K562 (cell line): ENCODE results near the gene LPCAT1. TPM values are rescaled to one million over a fixed set of nuclear protein-coding genes. Genes with fewer than 3 reads are reported as not detected.
A peak's percentile ranks its signal among the peaks of the same experiment; 100 is the strongest.

Experiments used
- CEBPB ChIP-seq: fragments of 450-650 bp; IDR thresholded peaks from 2 replicates; pipeline ENCODE4 v1.6.1; 2016; ENCODE audit warnings: missing genetic modification characterization, missing compliant biosample characterization
- DIDO1 ChIP-seq: fragments of 450-650 bp; IDR thresholded peaks from 2 replicates; pipeline ENCODE4 v1.6.1; 2016; ENCODE audit warnings: low read depth, missing biosample characterization, missing genetic modification characterization
- ELK3 ChIP-seq: fragments of 450-650 bp; formaldehyde crosslinking; IDR thresholded peaks from 2 replicates; pipeline ENCODE4 v1.4.0; 2020; ENCODE audit warnings: mild to moderate bottlenecking
- ETV5 ChIP-seq: sonication (generic); formaldehyde crosslinking; IDR thresholded peaks from 2 replicates; pipeline ENCODE4 v1.4.0; 2020; ENCODE audit warnings: low read depth, mild to moderate bottlenecking, missing genetic modification reagents
- GATAD2A ChIP-seq: fragments of 450-650 bp; IDR thresholded peaks from 2 replicates; pipeline ENCODE4 v1.6.1; 2017
- GTF2F1 ChIP-seq: IDR thresholded peaks from 2 replicates; pipeline ENCODE4 v1.6.1; 2011; ENCODE audit warnings: low read depth, low read length, improper control_type of control experiment
- MAZ ChIP-seq, 2 experiments: fragments of 450-650 bp in 1 of 2; sonication (generic) in 1 of 2; formaldehyde crosslinking; IDR thresholded peaks in 1 of 2; conservative IDR thresholded peaks in 1 of 2; 2 replicates each; pipeline versions ENCODE4 v1.4.0 to v1.5.0; 2020; ENCODE audit warnings: mild to moderate bottlenecking in 1 of 2, missing genetic modification reagents in 1 of 2
- MITF ChIP-seq: IDR thresholded peaks from 2 replicates; pipeline ENCODE4 v1.6.1; 2014; ENCODE audit warnings: antibody characterized with exemption
- SNIP1 ChIP-seq: fragments of 450-650 bp; IDR thresholded peaks from 2 replicates; pipeline ENCODE4 v1.7.1; 2017; ENCODE audit warnings: low read depth, mild to moderate bottlenecking
- TBP ChIP-seq: optimal IDR thresholded peaks from 2 replicates; pipeline ENCODE3; 2011; ENCODE audit warnings: low read depth, low read length, improper control_type of control experiment
- ZNF311 ChIP-seq: fragments of 250-450 bp; sonication (Bioruptor Pico); IDR thresholded peaks from 2 replicates; pipeline ENCODE4 v1.4.0; 2020; ENCODE audit warnings: mild to moderate bottlenecking, moderate library complexity
- polyA plus RNA-seq, 8 experiments: library from polyadenylated mRNA; depleted of rRNA in 4 of 8; stranded (reverse) in 5 of 8; unstranded in 3 of 8; fragments of >200 nt; fragmentation: Nextera tagmentation in 2 of 8; fragmentation: Illumina TruSeq in 1 of 8; extraction: Ambion mirVana in 2 of 8; extraction: Trizol in 1 of 8; gene quantifications; 2 replicates each; pipeline versions ENCODE4 v1.2.1 to v1.2.3, GENCODE V29; 2011 to 2014; ENCODE audit warnings: inconsistent platforms in 1 of 8, missing spikeins in 1 of 8
- total RNA-seq, 7 experiments: library from RNA; depleted of rRNA in 6 of 7; stranded (reverse); fragments of >200 nt in 6 of 7; fragmentation: Illumina TruSeq in 2 of 7; extraction: Trizol in 2 of 7; gene quantifications; 2 replicates each; pipeline versions ENCODE4 v1.2.1 to v1.2.3, GENCODE V29; 2011 to 2021; ENCODE audit warnings: low replicate concordance in 1 of 7
- TF ChIP-seq, protein P1 (sequence below): fragments of 150-350 bp; conservative IDR thresholded peaks from 2 replicates; pipeline ENCODE4 v1.6.1; 2014; ENCODE audit warnings: low read length
- TF ChIP-seq, protein P2 (sequence below): sonication (generic); formaldehyde crosslinking; IDR thresholded peaks from 2 replicates; pipeline ENCODE4 v1.8.0; 2022; ENCODE audit warnings: mild to moderate bottlenecking, missing genetic modification reagents

LPCAT1 gene
- total and polyA plus RNA-seq, 9 of the 15 experiments (the other 6 are each of a cell fraction or from before 2014, with no cell fraction given), result 0.14 to 18.4 (median 13.9) TPM

GRCh38 chr5:1479581-1480188 is 44.1 kb downstream of the LPCAT1 start (continued):
- TF ChIP-seq, protein P1, sequence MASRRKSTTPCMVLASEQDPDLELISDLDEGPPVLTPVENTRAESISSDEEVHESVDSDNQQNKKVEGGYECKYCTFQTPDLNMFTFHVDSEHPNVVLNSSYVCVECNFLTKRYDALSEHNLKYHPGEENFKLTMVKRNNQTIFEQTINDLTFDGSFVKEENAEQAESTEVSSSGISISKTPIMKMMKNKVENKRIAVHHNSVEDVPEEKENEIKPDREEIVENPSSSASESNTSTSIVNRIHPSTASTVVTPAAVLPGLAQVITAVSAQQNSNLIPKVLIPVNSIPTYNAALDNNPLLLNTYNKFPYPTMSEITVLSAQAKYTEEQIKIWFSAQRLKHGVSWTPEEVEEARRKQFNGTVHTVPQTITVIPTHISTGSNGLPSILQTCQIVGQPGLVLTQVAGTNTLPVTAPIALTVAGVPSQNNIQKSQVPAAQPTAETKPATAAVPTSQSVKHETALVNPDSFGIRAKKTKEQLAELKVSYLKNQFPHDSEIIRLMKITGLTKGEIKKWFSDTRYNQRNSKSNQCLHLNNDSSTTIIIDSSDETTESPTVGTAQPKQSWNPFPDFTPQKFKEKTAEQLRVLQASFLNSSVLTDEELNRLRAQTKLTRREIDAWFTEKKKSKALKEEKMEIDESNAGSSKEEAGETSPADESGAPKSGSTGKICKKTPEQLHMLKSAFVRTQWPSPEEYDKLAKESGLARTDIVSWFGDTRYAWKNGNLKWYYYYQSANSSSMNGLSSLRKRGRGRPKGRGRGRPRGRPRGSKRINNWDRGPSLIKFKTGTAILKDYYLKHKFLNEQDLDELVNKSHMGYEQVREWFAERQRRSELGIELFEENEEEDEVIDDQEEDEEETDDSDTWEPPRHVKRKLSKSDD, result 0 out of 2 replicates have a peak, but pooled peaks have one; percentile 43
- TF ChIP-seq CEBPB (tag), result peak; percentile 97
- TF ChIP-seq ELK3 (CRISPR knock-in tag), result no peak
- TF ChIP-seq GTF2F1, result no peak
- 0 out of 2 replicates have a peak, but pooled peaks have one; percentile 28 for TF ChIP-seq ETV5 (CRISPR knock-in tag)
- no peak for TF ChIP-seq SNIP1
- TF ChIP-seq, protein P2, sequence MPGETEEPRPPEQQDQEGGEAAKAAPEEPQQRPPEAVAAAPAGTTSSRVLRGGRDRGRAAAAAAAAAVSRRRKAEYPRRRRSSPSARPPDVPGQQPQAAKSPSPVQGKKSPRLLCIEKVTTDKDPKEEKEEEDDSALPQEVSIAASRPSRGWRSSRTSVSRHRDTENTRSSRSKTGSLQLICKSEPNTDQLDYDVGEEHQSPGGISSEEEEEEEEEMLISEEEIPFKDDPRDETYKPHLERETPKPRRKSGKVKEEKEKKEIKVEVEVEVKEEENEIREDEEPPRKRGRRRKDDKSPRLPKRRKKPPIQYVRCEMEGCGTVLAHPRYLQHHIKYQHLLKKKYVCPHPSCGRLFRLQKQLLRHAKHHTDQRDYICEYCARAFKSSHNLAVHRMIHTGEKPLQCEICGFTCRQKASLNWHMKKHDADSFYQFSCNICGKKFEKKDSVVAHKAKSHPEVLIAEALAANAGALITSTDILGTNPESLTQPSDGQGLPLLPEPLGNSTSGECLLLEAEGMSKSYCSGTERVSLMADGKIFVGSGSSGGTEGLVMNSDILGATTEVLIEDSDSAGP (CRISPR knock-in tag), result peak; percentile 23; the same call in 1 of the 2 replicates
- TF ChIP-seq MAZ (CRISPR knock-in tag; conservative IDR thresholded peaks at IDR 0.05 in 1 of 2, IDR thresholded peaks at IDR 0.05 in 1 of 2), result no peak; a peak in 1 of 4 replicates
- no peak for TF ChIP-seq GATAD2A
- TF ChIP-seq MITF, result no peak
- no peak for TF ChIP-seq ZNF311 (CRISPR knock-in tag)
- TF ChIP-seq DIDO1 (tag), result no peak
- no peak for TF ChIP-seq TBP
